Measurements from ENCODE around the gene ACCS. TPM values are rescaled to one million over a fixed set of nuclear protein-coding genes. Genes with fewer than 3 reads are reported as not detected.

The ACCS gene
- total RNA-seq, 4 donors from 2014 or later: 17.7 to 45.8 (median 31.5) TPM

- H3K27ac ChIP-seq: peak overlapping the region in 1 of 4 donors; percentile 93
- 78 to 81% methylated on average over 5 of the region's 5 CpGs for WGBS, 2 donors
These were observed 1.2 kb downstream of the ACCS start for GRCh38 chr11:44067266-44067665.

DNA sequence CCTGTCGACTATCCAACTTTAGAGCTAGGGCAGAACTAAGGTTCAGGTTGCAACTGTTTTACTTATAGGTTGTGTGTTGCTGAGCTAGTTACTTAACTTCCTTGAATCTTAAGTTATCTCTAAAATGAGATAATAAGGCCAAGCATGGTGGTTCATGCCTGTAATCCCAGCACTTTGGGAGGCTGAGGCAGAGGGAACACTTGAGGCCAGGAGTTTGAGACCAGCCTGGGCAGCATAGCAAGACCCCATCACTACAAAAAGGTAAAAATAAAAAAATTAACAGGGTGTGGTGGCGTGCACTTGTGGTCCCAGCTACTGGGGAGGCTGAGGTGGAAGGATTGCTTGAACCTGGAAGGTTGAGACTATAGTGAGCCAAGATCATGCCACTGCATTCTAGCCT, 2.1 kb downstream of the ACCS start:
- no peak for DNase-seq (ENCODE audit: low spot score in 2 of 2)

More at GRCh38 chr11:44067266-44067665, 1.2 kb downstream of the ACCS start:
- H3K9me3 ChIP-seq: no peaks in the 10 kb centered on the region
- peaks cover 0 to 34% (median 0%) of the 10 kb centered on the region in 3 donors for H3K36me3 ChIP-seq
- peak overlapping the region in 3 of 4 donors; percentile 71 to 87 (median 79) for H3K4me3 ChIP-seq
- peaks cover 0 to 23% (median 5%) of the 10 kb centered on the region in 4 donors for H3K4me1 ChIP-seq
- H3K27me3 ChIP-seq: no peaks in the 10 kb centered on the region
- TF ChIP-seq EP300 (IDR thresholded peaks at IDR 0.05) (no peak), POLR2A (IDR thresholded peaks at IDR 0.05) (no peak)
- TF ChIP-seq, protein P1, sequence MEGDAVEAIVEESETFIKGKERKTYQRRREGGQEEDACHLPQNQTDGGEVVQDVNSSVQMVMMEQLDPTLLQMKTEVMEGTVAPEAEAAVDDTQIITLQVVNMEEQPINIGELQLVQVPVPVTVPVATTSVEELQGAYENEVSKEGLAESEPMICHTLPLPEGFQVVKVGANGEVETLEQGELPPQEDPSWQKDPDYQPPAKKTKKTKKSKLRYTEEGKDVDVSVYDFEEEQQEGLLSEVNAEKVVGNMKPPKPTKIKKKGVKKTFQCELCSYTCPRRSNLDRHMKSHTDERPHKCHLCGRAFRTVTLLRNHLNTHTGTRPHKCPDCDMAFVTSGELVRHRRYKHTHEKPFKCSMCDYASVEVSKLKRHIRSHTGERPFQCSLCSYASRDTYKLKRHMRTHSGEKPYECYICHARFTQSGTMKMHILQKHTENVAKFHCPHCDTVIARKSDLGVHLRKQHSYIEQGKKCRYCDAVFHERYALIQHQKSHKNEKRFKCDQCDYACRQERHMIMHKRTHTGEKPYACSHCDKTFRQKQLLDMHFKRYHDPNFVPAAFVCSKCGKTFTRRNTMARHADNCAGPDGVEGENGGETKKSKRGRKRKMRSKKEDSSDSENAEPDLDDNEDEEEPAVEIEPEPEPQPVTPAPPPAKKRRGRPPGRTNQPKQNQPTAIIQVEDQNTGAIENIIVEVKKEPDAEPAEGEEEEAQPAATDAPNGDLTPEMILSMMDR (IDR thresholded peaks at IDR 0.05): no peak
- no peak for DNase-seq (ENCODE audit: low spot score in 2 of 2)

DNA sequence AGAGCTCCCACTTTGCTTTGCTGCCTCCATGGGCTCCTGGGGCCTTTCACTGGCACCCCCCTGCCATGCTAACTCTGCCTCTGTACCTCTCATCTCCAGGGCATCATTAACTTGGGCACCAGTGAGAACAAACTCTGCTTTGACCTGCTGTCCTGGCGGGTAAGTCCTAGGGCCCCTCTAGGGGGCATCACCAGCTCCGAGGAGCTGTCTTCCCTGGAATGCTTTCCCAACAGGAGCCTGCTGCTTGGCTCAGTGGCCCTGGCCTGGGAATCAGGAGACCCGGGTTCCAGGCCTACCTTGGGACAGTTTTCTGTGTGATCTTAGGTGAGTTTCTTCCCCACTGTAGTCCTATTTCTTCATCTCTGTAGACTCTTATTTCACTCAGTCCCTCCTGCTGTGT, 5.1 kb downstream of the ACCS start:
- WGBS, 2 donors: 73 to 79% methylated on average over 3 of the region's 3 CpGs
- H3K36me3 ChIP-seq: peaks cover 2 to 72% (median 6%) of the 10 kb centered on the region in 3 donors

More for the DNA sequence above, 2.1 kb downstream of the ACCS start:
- Histone ChIP-seq H3K4me3 (no peak overlapping the region), H3K27me3 (no peaks in the 10 kb centered on the region), H3K4me1 (peaks cover 0 to 23% (median 5%) of the 10 kb centered on the region in 4 donors), H3K27ac (no peak overlapping the region), H3K36me3 (peaks cover 0 to 43% (median 0%) of the 10 kb centered on the region in 3 donors), H3K9me3 (no peaks in the 10 kb centered on the region)
- TF ChIP-seq POLR2A (IDR thresholded peaks at IDR 0.05) (no peak), EP300 (IDR thresholded peaks at IDR 0.05) (no peak)
- TF ChIP-seq, protein P1 (IDR thresholded peaks at IDR 0.05): no peak
- 98 to 100% methylated on average over 2 of the region's 2 CpGs for WGBS, 2 donors

DNA sequence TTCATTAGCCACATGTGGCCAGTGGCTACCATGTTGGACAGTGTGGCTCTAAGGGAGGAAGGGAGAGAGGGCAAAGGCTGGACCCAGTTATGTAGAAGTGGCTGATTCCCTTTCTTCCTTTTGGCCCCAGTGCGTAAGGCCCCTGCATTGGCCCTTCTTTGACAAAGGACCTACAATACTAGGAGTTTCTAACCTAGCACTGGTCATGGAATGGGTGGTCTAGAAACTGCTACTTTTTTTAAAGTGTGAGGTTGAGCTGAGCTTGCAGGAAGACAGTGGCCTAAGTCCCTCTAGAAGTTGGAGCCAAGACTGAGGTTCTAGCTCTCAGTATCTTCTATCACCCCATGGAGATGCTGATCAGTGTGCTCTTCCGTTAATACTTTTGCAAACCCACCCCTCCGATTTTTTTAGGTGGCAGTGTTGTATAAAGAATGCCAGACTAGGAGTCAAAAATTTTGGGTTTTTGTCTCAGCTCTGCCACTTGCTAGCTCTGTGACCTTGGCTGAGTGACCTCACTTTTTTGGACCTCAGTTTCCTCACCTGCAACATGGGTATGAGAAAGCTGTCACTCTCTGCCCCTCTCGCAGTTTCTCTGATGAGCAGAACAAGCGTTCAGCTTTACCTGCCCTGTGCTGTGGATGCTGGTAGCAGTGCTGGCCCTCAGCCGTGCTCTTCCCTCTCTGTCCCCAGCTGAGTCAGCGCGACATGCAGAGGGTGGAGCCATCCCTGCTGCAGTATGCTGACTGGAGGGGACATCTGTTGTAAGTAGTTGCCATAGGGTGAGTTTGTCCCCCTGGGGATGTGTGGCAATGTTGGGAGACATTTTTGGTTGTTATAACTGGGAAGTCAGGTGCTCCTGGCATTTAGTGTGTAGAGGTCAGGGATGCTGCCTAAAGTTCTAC, 6.9 kb downstream of the ACCS start:
- Histone ChIP-seq H3K27ac (no peak overlapping the region), H3K36me3 (peaks cover 2 to 89% (median 6%) of the 10 kb centered on the region in 3 donors), H3K4me1 (peaks cover 0 to 1% (median 0%) of the 10 kb centered on the region in 4 donors), H3K4me3 (no peak overlapping the region), H3K9me3 (no peaks in the 10 kb centered on the region), H3K27me3 (no peaks in the 10 kb centered on the region)
- TF ChIP-seq POLR2A (IDR thresholded peaks at IDR 0.05) (no peak), EP300 (IDR thresholded peaks at IDR 0.05) (no peak)
- TF ChIP-seq, protein P1 (IDR thresholded peaks at IDR 0.05): no peak
- DNase-seq (ENCODE audit: low spot score in 2 of 2): no peak
- WGBS, 2 donors: 89 to 95% methylated on average over 8 of the region's 8 CpGs

More for the DNA sequence above, 5.1 kb downstream of the ACCS start:
- H3K27ac ChIP-seq: no peak overlapping the region
- H3K4me3 ChIP-seq: no peak overlapping the region
- no peaks in the 10 kb centered on the region for H3K9me3 ChIP-seq
- DNase-seq (ENCODE audit: low spot score in 2 of 2): no peak
- TF ChIP-seq, protein P1 (IDR thresholded peaks at IDR 0.05): no peak
- no peak for TF ChIP-seq EP300 (IDR thresholded peaks at IDR 0.05)
- TF ChIP-seq POLR2A (IDR thresholded peaks at IDR 0.05): no peak
- peaks cover 0 to 16% (median 5%) of the 10 kb centered on the region in 4 donors for H3K4me1 ChIP-seq
- no peaks in the 10 kb centered on the region for H3K27me3 ChIP-seq

- Histone ChIP-seq H3K36me3 (peaks cover 2 to 98% (median 6%) of the 10 kb centered on the region in 3 donors), H3K4me3 (no peak overlapping the region), H3K27ac (no peak overlapping the region)
These were observed 12.7 kb downstream of the ACCS start for GRCh38 chr11:44078794-44079193.

More at GRCh38 chr11:44078794-44079193, 12.7 kb downstream of the ACCS start:
- no peak for DNase-seq (ENCODE audit: low spot score in 2 of 2)
- TF ChIP-seq EP300 (IDR thresholded peaks at IDR 0.05): no peak
- TF ChIP-seq, protein P1 (IDR thresholded peaks at IDR 0.05): no peak
- TF ChIP-seq POLR2A (IDR thresholded peaks at IDR 0.05): no peak
- no peaks in the 10 kb centered on the region for H3K4me1 ChIP-seq
- H3K27me3 ChIP-seq: no peaks in the 10 kb centered on the region
- 80 to 93% methylated on average over 5 of the region's 5 CpGs for WGBS, 2 donors
- no peaks in the 10 kb centered on the region for H3K9me3 ChIP-seq

Data from tibial nerve (tissue), 4 donors.